GM12878 (cell line): Measurements from ENCODE around the gene MEG3. TPM values are rescaled to one million over a fixed set of nuclear protein-coding genes. Genes with fewer than 3 reads are reported as not detected.

Experiments
- ATAC-seq: fragments of 200-7000 bp; cut with Tn5 transposase; 3 replicates; pipeline ENCODE4 v1.9.1; 2020; ENCODE audit warnings: mild to moderate bottlenecking, moderate library complexity
- BruUV-seq: library from RNA; stranded (reverse); fragments of 400-500 nt; replicated peaks from 2 replicates; lab custom pipeline; 2021; lab: Mats Ljungman, UMichigan
- CTCF ChIA-PET: fragments of 300-600 bp; sonication (Branson Sonifier 250); formaldehyde crosslinking; extraction: SDS; loops from one replicate; lab custom pipeline; 2021; ENCODE audit warnings: inconsistent platforms; lab: Yijun Ruan, JAX
- POLR2A ChIA-PET: fragments of 350-600 bp; formaldehyde crosslinking; extraction: SDS; loops from one replicate; lab custom pipeline; 2021; ENCODE audit warnings: inconsistent platforms; lab: Charles Lee
- RAD21 ChIA-PET: fragments of 300-600 bp; sonication (Branson Sonifier 250); formaldehyde crosslinking; loops from one replicate; lab custom pipeline; 2023; ENCODE audit warnings: antibody characterized with exemption; ENCODE audit not compliant: unreplicated experiment; lab: Charles Lee
- SMC1A ChIA-PET: fragments of 300-600 bp; sonication (Branson Sonifier 250); formaldehyde crosslinking; loops from one replicate; lab custom pipeline; 2023; ENCODE audit not compliant: unreplicated experiment, uncharacterized antibody; lab: Charles Lee
- DNase-seq: peaks from one replicate; pipeline ENCODE4 v3.0.0-alpha.2; 2011; ENCODE audit warnings: low read depth, low spot score
- FAIRE-seq: peaks from 3 replicates; lab custom pipeline; 2011; peaks lifted over from hg19 to GRCh38; lab: Jason Lieb, UNC
- H2AFZ ChIP-seq: 2 replicates; pipeline ENCODE4 v1.6.0; 2011; ENCODE audit warnings: low read depth, low read length, control low read depth; ENCODE audit not compliant: control insufficient read depth
- H3K27ac ChIP-seq: 2 replicates; pipeline ENCODE4 v1.5.1; 2011; ENCODE audit warnings: control low read depth; ENCODE audit not compliant: control insufficient read depth, insufficient read depth
- H3K27me3 ChIP-seq, 2 experiments: replicated peaks in 1 of 2; 2 replicates each; pipeline versions ENCODE4 v1.6.0 to v1.6.1; 2011; ENCODE audit warnings: low read length in 1 of 2; ENCODE audit not compliant: control insufficient read depth in 2 of 2, insufficient read depth in 2 of 2
- H3K36me3 ChIP-seq, 2 experiments: 2 replicates each; pipeline ENCODE4 v1.5.1; 2011; ENCODE audit warnings: low read length in 1 of 2; ENCODE audit not compliant: control insufficient read depth in 2 of 2, insufficient read depth in 2 of 2
- H3K4me1 ChIP-seq: 2 replicates; pipeline ENCODE4 v1.6.1; 2011; ENCODE audit warnings: mild to moderate bottlenecking, low read length, moderate library complexity, mixed read lengths; ENCODE audit not compliant: control insufficient read depth, insufficient read depth
- H3K4me2 ChIP-seq: 2 replicates; pipeline ENCODE4 v1.6.0; 2011; ENCODE audit warnings: control low read depth; ENCODE audit not compliant: control insufficient read depth, insufficient read depth
- H3K4me3 ChIP-seq: fragments of 200-600 bp; sonication (generic); 2 replicates; pipeline ENCODE4 v1.5.1; 2016
- H3K79me2 ChIP-seq: 2 replicates; pipeline ENCODE4 v1.6.0; 2011; ENCODE audit warnings: low read length; ENCODE audit not compliant: control insufficient read depth, insufficient read depth
- H3K9ac ChIP-seq: 2 replicates; pipeline ENCODE4 v1.8.0; 2011; ENCODE audit warnings: low read length, control low read depth, mixed read lengths; ENCODE audit not compliant: control insufficient read depth, insufficient read depth
- H3K9me3 ChIP-seq: replicated peaks from 3 replicates; pipeline ENCODE4 v1.5.1; 2011; ENCODE audit warnings: mild to moderate bottlenecking, low read length; ENCODE audit not compliant: control insufficient read depth, insufficient read depth
- H4K20me1 ChIP-seq: 2 replicates; pipeline ENCODE4 v1.6.0; 2011; ENCODE audit not compliant: control insufficient read depth, insufficient read depth
- ATF7 ChIP-seq: fragments of 450-650 bp; IDR thresholded peaks from 2 replicates; pipeline ENCODE4 v1.6.1; 2016; ENCODE audit warnings: low read depth, mild to moderate bottlenecking
- CBX5 ChIP-seq: sonication (generic); IDR thresholded peaks from 2 replicates; pipeline ENCODE4 v1.6.1; 2016; ENCODE audit warnings: low read depth, moderate library complexity, mild to moderate bottlenecking, inconsistent platforms
- EP300 ChIP-seq, 2 experiments: fragments of 150-350 bp in 1 of 2; IDR thresholded peaks; 2 replicates each; pipeline ENCODE4 v1.6.1; 2011 to 2012; ENCODE audit warnings: low read depth in 2 of 2, low read length in 2 of 2, borderline replicate concordance in 1 of 2, improper control_type of control experiment in 1 of 2, inconsistent platforms in 1 of 2; ENCODE audit not compliant: control insufficient read depth in 1 of 2
- HDAC2 ChIP-seq: fragments of 200-600 bp; sonication (generic); IDR thresholded peaks from 2 replicates; pipeline ENCODE4 v1.6.1; 2017
- KDM1A ChIP-seq: fragments of 200-600 bp; sonication (generic); IDR thresholded peaks from 2 replicates; pipeline ENCODE4 v1.6.1; 2016; ENCODE audit warnings: borderline replicate concordance
- RFX5 ChIP-seq: IDR thresholded peaks from 2 replicates; pipeline ENCODE4 v1.6.1; 2011; ENCODE audit warnings: low read depth, low read length, improper control_type of control experiment
- STAT1 ChIP-seq: fragments of 450-650 bp; conservative IDR thresholded peaks from 2 replicates; pipeline ENCODE4 v1.6.1; 2014; ENCODE audit warnings: antibody characterized with exemption, mild to moderate bottlenecking
- TCF3 ChIP-seq: IDR thresholded peaks from 2 replicates; pipeline ENCODE4 v1.6.1; 2012; ENCODE audit warnings: low read depth, mild to moderate bottlenecking, low read length, borderline replicate concordance; ENCODE audit not compliant: insufficient read depth
- ZZZ3 ChIP-seq: IDR thresholded peaks from 2 replicates; pipeline ENCODE4 v1.6.1; 2011; ENCODE audit warnings: low read depth; ENCODE audit not compliant: control insufficient read depth, insufficient read length
- WGBS: methylation state at CpG from one replicate; pipeline ENCODE4 v1.1.6; 2016; ENCODE audit warnings: low lambda C conversion rate; ENCODE audit not compliant: insufficient replicate concordance, insufficient coverage; ENCODE audit errors: missing lambda C conversion rate; 5-methylcytosine and 5-hydroxymethylcytosine counted together
- in situ Hi-C: fragments of 300-500 bp; cut with MboI; formaldehyde crosslinking; loops from 9 replicates; pipeline ENCODE4 v1.14.3; 2018; ENCODE audit warnings: mixed read lengths
- intact Hi-C: fragments of 100-400 bp; cut with micrococcal nuclease; formaldehyde crosslinking; loops from one replicate; pipeline ENCODE4 v1.14.2; 2022; ENCODE audit not compliant: unreplicated experiment
- polyA plus RNA-seq, 11 experiments: library from polyadenylated mRNA; depleted of rRNA in 4 of 11; unstranded in 6 of 11; stranded (reverse) in 5 of 11; fragments of >200 nt; fragmentation: Nextera tagmentation in 4 of 11; fragmentation: Illumina TruSeq in 1 of 11; extraction: Ambion mirVana in 4 of 11; extraction: Trizol in 1 of 11; gene quantifications; 1 replicate in 1 of 11; 2 replicates in 10 of 11; pipeline versions ENCODE4 v1.2.1 to v1.2.3, GENCODE V29; 2011 to 2016; ENCODE audit warnings: inconsistent platforms in 2 of 11, missing spikeins in 2 of 11, low read depth in 1 of 11
- total RNA-seq, 4 experiments: library from RNA; depleted of rRNA in 3 of 4; stranded (reverse); fragments of >200 nt in 3 of 4; fragmentation: Illumina TruSeq in 1 of 4; extraction: Trizol in 1 of 4; gene quantifications; 2 replicates each; pipeline versions ENCODE4 v1.2.1 to v1.2.3, GENCODE V29; 2013 to 2021
- TF ChIP-seq, protein P1 (sequence below): fragments of 450-650 bp; IDR thresholded peaks from 2 replicates; pipeline ENCODE4 v1.6.1; 2018; ENCODE audit warnings: mild to moderate bottlenecking, low read depth, moderate library complexity; ENCODE audit not compliant: partially characterized antibody
- TF ChIP-seq, protein P2 (sequence below): fragments of 450-650 bp; formaldehyde crosslinking; IDR thresholded peaks from 2 replicates; pipeline ENCODE4 v1.4.0; 2022; ENCODE audit warnings: mild to moderate bottlenecking, moderate library complexity
- TF ChIP-seq, protein P3 (sequence below): IDR thresholded peaks from 2 replicates; pipeline ENCODE4 v1.6.1; 2011; ENCODE audit warnings: low read depth, mild to moderate bottlenecking, low read length, moderate library complexity, borderline replicate concordance; ENCODE audit errors: extremely low read depth
- TF ChIP-seq, protein P4 (sequence below): IDR thresholded peaks from 2 replicates; pipeline ENCODE4 v1.6.1; 2012; ENCODE audit warnings: low read depth, low read length, improper control_type of control experiment
- TF ChIP-seq, protein P5 (sequence below): fragments of 450-650 bp; IDR thresholded peaks from 2 replicates; pipeline ENCODE4 v1.6.1; 2017; ENCODE audit warnings: mild to moderate bottlenecking

MEG3 gene
- total and polyA plus RNA-seq, 10 of the 15 experiments (the other 5 are each of a cell fraction or from before 2014, with no cell fraction given): 0.03 to 2.9 (median 0.95) TPM; not detected in 7

DNA sequence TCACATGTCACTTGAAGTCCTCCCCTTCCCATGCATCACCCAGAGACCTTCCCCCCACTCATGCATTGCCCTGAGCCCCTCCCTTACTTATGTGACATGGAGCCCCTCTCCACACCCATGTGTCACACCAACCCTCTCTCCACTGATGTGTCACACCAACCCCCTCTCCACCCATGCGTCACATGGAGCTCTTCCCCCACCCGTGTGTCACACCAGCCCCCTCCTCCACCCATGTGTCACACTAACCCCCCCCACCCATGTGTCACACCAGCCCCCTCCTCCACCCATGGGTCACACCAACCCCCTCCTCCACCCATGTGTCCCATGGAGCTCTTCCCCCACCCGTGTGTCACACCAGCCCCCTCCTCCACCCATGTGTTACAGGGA lies 47.2 kb downstream of the MEG3 start (continued):
- TF ChIP-seq, protein P1, sequence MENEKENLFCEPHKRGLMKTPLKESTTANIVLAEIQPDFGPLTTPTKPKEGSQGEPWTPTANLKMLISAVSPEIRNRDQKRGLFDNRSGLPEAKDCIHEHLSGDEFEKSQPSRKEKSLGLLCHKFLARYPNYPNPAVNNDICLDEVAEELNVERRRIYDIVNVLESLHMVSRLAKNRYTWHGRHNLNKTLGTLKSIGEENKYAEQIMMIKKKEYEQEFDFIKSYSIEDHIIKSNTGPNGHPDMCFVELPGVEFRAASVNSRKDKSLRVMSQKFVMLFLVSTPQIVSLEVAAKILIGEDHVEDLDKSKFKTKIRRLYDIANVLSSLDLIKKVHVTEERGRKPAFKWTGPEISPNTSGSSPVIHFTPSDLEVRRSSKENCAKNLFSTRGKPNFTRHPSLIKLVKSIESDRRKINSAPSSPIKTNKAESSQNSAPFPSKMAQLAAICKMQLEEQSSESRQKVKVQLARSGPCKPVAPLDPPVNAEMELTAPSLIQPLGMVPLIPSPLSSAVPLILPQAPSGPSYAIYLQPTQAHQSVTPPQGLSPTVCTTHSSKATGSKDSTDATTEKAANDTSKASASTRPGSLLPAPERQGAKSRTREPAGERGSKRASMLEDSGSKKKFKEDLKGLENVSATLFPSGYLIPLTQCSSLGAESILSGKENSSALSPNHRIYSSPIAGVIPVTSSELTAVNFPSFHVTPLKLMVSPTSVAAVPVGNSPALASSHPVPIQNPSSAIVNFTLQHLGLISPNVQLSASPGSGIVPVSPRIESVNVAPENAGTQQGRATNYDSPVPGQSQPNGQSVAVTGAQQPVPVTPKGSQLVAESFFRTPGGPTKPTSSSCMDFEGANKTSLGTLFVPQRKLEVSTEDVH: no peak
- TF ChIP-seq KDM1A (no peak), TCF3 (no peak)
- TF ChIP-seq, protein P2, sequence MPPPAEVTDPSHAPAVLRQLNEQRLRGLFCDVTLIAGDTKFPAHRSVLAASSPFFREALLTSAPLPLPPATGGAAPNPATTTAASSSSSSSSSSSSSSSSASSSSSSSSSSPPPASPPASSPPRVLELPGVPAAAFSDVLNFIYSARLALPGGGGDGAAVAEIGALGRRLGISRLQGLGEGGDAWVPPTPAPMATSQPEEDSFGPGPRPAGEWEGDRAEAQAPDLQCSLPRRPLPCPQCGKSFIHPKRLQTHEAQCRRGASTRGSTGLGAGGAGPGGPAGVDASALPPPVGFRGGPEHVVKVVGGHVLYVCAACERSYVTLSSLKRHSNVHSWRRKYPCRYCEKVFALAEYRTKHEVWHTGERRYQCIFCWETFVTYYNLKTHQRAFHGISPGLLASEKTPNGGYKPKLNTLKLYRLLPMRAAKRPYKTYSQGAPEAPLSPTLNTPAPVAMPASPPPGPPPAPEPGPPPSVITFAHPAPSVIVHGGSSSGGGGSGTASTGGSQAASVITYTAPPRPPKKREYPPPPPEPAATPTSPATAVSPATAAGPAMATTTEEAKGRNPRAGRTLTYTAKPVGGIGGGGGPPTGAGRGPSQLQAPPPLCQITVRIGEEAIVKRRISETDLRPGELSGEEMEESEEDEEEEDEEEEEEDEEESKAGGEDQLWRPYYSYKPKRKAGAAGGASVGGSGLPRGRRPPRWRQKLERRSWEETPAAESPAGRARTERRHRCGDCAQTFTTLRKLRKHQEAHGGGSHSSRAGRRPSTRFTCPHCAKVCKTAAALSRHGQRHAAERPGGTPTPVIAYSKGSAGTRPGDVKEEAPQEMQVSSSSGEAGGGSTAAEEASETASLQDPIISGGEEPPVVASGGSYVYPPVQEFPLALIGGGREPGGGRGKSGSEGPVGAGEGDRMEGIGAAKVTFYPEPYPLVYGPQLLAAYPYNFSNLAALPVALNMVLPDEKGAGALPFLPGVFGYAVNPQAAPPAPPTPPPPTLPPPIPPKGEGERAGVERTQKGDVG: no peak

DNA sequence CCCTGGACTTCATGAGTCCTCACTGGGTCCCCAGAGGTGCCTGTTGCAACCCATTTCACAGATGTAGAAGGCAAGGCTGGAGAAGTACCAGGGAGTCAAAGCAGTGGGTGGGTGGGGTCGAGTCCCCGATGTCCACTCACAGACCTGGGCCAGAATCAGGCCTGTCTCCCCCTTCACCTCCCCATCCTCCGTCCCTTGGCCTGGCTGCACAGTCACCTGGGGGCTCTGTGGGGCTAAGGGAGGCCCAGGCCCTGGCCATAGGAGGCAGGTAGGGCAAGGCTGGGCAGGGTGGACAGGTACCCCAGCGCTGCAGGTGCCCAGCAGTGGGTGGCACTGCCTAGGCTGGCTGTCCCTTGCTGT lies 48.1 kb downstream of the MEG3 start:
- ChIA-PET CTCF (no interaction called here), RAD21 (no interaction called here), SMC1A (no interaction called here), POLR2A (no interaction called here)
- no peaks in the 10 kb centered on the region for H4K20me1 ChIP-seq
- in situ Hi-C loops: no loop called here
- no peak overlapping the region for H2AFZ ChIP-seq
- no peaks in the 10 kb centered on the region for H3K36me3 ChIP-seq
- no peak overlapping the region for H3K27ac ChIP-seq
- H3K79me2 ChIP-seq: no peaks in the 10 kb centered on the region
- no peaks in the 10 kb centered on the region for H3K4me1 ChIP-seq
- ATAC-seq (no peak), FAIRE-seq (no peak), DNase-seq (no peak)
- H3K9me3 ChIP-seq: no peaks in the 10 kb centered on the region; the same call in 2 of the 3 replicates
- intact Hi-C loops: no loop called here
- no TSS peak for BruUV-seq
- 14% methylated on average over 4 of the region's 4 CpGs for whole genome bisulfite sequencing
- no peak overlapping the region for H3K4me3 ChIP-seq
- H3K9ac ChIP-seq: no peak overlapping the region
- no peak overlapping the region for H3K4me2 ChIP-seq
- no peaks in the 10 kb centered on the region for H3K27me3 ChIP-seq
- no peak for TF ChIP-seq EP300 (IDR thresholded peaks at IDR 0.05; ENCODE audit: borderline replicate concordance in 1 of 2, control insufficient read depth in 1 of 2, low read depth in 2 of 2, low read length in 2 of 2)
- TF ChIP-seq, protein P3, sequence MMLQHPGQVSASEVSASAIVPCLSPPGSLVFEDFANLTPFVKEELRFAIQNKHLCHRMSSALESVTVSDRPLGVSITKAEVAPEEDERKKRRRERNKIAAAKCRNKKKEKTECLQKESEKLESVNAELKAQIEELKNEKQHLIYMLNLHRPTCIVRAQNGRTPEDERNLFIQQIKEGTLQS: no peak
- TF ChIP-seq CBX5: no peak
- no peak for TF ChIP-seq HDAC2
- TF ChIP-seq ZZZ3: no peak
- no peak for TF ChIP-seq ATF7
- no peak for TF ChIP-seq RFX5
- TF ChIP-seq, protein P4, sequence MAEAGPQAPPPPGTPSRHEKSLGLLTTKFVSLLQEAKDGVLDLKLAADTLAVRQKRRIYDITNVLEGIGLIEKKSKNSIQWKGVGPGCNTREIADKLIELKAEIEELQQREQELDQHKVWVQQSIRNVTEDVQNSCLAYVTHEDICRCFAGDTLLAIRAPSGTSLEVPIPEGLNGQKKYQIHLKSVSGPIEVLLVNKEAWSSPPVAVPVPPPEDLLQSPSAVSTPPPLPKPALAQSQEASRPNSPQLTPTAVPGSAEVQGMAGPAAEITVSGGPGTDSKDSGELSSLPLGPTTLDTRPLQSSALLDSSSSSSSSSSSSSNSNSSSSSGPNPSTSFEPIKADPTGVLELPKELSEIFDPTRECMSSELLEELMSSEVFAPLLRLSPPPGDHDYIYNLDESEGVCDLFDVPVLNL: no peak
- no peak for TF ChIP-seq STAT1
- TF ChIP-seq, protein P5, sequence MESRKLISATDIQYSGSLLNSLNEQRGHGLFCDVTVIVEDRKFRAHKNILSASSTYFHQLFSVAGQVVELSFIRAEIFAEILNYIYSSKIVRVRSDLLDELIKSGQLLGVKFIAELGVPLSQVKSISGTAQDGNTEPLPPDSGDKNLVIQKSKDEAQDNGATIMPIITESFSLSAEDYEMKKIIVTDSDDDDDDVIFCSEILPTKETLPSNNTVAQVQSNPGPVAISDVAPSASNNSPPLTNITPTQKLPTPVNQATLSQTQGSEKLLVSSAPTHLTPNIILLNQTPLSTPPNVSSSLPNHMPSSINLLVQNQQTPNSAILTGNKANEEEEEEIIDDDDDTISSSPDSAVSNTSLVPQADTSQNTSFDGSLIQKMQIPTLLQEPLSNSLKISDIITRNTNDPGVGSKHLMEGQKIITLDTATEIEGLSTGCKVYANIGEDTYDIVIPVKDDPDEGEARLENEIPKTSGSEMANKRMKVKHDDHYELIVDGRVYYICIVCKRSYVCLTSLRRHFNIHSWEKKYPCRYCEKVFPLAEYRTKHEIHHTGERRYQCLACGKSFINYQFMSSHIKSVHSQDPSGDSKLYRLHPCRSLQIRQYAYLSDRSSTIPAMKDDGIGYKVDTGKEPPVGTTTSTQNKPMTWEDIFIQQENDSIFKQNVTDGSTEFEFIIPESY: no peak
